OCI-LY1 (cell line): ENCODE data around the gene MAP4K4.
A peak's percentile ranks its signal among the peaks of the same experiment; 100 is the strongest.
"Not testable (repeated sequence)": the region's sequence is repeated elsewhere in the genome, so short reads cannot be mapped to it uniquely, and the experiment has no call there.

Source experiments
- H2AFZ ChIP-seq: fragments of 200-600 bp; sonication (generic), shearing (Covaris generic); 2 replicates; pipeline ENCODE4 v1.6.0; 2014; ENCODE audit warnings: antibody characterized with exemption, mild to moderate bottlenecking, low read length
- H3F3A ChIP-seq: fragments of 200-600 bp; sonication (generic), shearing (Covaris generic); 2 replicates; pipeline ENCODE4 v1.6.0; 2014; ENCODE audit warnings: mild to moderate bottlenecking, antibody characterized with exemption, low read length, moderate library complexity; ENCODE audit not compliant: insufficient read depth
- H3K27ac ChIP-seq: fragments of 200-600 bp; sonication (generic); 2 replicates; pipeline ENCODE4 v1.5.1; 2014; ENCODE audit warnings: low read length, mixed run types, mild to moderate bottlenecking, low read depth; ENCODE audit not compliant: poor library complexity, severe bottlenecking
- H3K27me3 ChIP-seq: fragments of 200-600 bp; sonication (generic); 2 replicates; pipeline ENCODE4 v1.6.0; 2014; ENCODE audit warnings: antibody characterized with exemption, mild to moderate bottlenecking, low read length, moderate library complexity; ENCODE audit not compliant: insufficient read depth
- H3K36me3 ChIP-seq: fragments of 200-600 bp; sonication (generic); 2 replicates; pipeline ENCODE4 v1.6.1; 2014; ENCODE audit warnings: mild to moderate bottlenecking, antibody characterized with exemption, low read length, moderate library complexity, mixed read lengths; ENCODE audit not compliant: insufficient read depth
- H3K4me1 ChIP-seq: fragments of 200-600 bp; sonication (generic); 2 replicates; pipeline ENCODE4 v1.5.1; 2014; ENCODE audit warnings: mild to moderate bottlenecking, low read length, moderate library complexity; ENCODE audit not compliant: insufficient read depth, severe bottlenecking
- H3K4me2 ChIP-seq: fragments of 200-600 bp; sonication (generic), shearing (Covaris generic); 2 replicates; pipeline ENCODE4 v1.6.1; 2014; ENCODE audit warnings: low read length
- H3K4me3 ChIP-seq: fragments of 200-600 bp; sonication (generic); 2 replicates; pipeline ENCODE4 v1.5.1; 2014; ENCODE audit warnings: low read length, low read depth, mild to moderate bottlenecking, mixed read lengths; ENCODE audit not compliant: poor library complexity, severe bottlenecking
- H3K79me2 ChIP-seq: fragments of 200-600 bp; shearing (Covaris generic); 2 replicates; pipeline ENCODE4 v1.6.1; 2016; ENCODE audit warnings: mixed run types, low read length, mixed read lengths; ENCODE audit not compliant: insufficient read depth
- H3K9ac ChIP-seq: fragments of 200-600 bp; sonication (generic), shearing (Covaris generic); 2 replicates; pipeline ENCODE4 v1.6.1; 2014; ENCODE audit warnings: mild to moderate bottlenecking, low read length, mixed read lengths
- H3K9me2 ChIP-seq: fragments of 200-600 bp; sonication (generic), shearing (Covaris generic); 2 replicates; pipeline ENCODE4 v1.6.1; 2014; ENCODE audit warnings: low read depth, mild to moderate bottlenecking, low read length, mixed read lengths
- H3K9me3 ChIP-seq: fragments of 200-600 bp; shearing (Covaris generic); 2 replicates; pipeline ENCODE4 v1.6.1; 2014; ENCODE audit warnings: low read length, mixed read lengths
- H4K20me1 ChIP-seq: fragments of 200-600 bp; sonication (generic), shearing (Covaris generic); 2 replicates; pipeline ENCODE4 v1.6.0; 2016; ENCODE audit warnings: mild to moderate bottlenecking, low read length; ENCODE audit not compliant: insufficient read depth
- EZH2 ChIP-seq: fragments of 200-600 bp; sonication (generic), shearing (Covaris generic); IDR thresholded peaks from 2 replicates; pipeline ENCODE4 v1.8.0; 2017; ENCODE audit warnings: borderline replicate concordance, mixed run types, mild to moderate bottlenecking, antibody characterized with exemption, low read length, moderate library complexity, mixed read lengths
- TF ChIP-seq, protein P1 (sequence below): fragments of 200-600 bp; sonication (generic), shearing (Covaris generic); IDR thresholded peaks from 2 replicates; pipeline ENCODE4 v1.5.1; 2017; ENCODE audit warnings: mild to moderate bottlenecking, antibody characterized with exemption, low read length, moderate library complexity, mixed read lengths

The MAP4K4 gene

DNA sequence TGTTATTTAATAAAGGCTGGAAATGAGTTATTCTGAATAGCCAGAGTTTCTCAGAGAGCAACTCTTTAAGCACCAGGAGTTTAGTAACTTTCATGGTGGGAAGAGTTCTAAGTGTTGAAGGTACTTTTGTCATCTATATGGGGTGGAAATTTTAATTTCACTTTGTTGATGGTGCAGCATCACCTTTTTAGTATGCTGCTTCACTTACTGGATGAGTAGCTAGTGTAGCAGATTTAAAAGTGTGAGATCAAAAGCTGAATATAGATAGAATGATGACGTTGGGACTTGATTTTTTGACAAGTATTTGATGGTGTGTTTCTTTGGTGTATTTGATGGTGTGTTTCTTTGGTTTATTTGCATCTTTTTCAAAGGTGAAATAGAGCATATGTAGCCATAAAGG is 47.3 kb downstream of the MAP4K4 start:
- no peak overlapping the region for H3K9ac ChIP-seq
- H3K36me3 ChIP-seq: no peaks in the 10 kb centered on the region
- H3F3A ChIP-seq: no peaks in the 10 kb centered on the region
- no peaks in the 10 kb centered on the region for H3K9me3 ChIP-seq
- H3K4me3 ChIP-seq: no peak overlapping the region
- no peaks in the 10 kb centered on the region for H3K27me3 ChIP-seq
- no peaks in the 10 kb centered on the region for H4K20me1 ChIP-seq
- H3K9me2 ChIP-seq: no peaks in the 10 kb centered on the region
- no peak overlapping the region for H2AFZ ChIP-seq
- H3K79me2 ChIP-seq: peaks cover 68% of the 10 kb centered on the region
- no peak for TF ChIP-seq EZH2
- TF ChIP-seq, protein P1, sequence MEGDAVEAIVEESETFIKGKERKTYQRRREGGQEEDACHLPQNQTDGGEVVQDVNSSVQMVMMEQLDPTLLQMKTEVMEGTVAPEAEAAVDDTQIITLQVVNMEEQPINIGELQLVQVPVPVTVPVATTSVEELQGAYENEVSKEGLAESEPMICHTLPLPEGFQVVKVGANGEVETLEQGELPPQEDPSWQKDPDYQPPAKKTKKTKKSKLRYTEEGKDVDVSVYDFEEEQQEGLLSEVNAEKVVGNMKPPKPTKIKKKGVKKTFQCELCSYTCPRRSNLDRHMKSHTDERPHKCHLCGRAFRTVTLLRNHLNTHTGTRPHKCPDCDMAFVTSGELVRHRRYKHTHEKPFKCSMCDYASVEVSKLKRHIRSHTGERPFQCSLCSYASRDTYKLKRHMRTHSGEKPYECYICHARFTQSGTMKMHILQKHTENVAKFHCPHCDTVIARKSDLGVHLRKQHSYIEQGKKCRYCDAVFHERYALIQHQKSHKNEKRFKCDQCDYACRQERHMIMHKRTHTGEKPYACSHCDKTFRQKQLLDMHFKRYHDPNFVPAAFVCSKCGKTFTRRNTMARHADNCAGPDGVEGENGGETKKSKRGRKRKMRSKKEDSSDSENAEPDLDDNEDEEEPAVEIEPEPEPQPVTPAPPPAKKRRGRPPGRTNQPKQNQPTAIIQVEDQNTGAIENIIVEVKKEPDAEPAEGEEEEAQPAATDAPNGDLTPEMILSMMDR: no peak
- no peak overlapping the region for H3K27ac ChIP-seq
- H3K4me2 ChIP-seq: peak overlapping the region; percentile 33; the same call in 1 of the 2 replicates
- H3K4me1 ChIP-seq: peaks cover 76% of the 10 kb centered on the region

DNA sequence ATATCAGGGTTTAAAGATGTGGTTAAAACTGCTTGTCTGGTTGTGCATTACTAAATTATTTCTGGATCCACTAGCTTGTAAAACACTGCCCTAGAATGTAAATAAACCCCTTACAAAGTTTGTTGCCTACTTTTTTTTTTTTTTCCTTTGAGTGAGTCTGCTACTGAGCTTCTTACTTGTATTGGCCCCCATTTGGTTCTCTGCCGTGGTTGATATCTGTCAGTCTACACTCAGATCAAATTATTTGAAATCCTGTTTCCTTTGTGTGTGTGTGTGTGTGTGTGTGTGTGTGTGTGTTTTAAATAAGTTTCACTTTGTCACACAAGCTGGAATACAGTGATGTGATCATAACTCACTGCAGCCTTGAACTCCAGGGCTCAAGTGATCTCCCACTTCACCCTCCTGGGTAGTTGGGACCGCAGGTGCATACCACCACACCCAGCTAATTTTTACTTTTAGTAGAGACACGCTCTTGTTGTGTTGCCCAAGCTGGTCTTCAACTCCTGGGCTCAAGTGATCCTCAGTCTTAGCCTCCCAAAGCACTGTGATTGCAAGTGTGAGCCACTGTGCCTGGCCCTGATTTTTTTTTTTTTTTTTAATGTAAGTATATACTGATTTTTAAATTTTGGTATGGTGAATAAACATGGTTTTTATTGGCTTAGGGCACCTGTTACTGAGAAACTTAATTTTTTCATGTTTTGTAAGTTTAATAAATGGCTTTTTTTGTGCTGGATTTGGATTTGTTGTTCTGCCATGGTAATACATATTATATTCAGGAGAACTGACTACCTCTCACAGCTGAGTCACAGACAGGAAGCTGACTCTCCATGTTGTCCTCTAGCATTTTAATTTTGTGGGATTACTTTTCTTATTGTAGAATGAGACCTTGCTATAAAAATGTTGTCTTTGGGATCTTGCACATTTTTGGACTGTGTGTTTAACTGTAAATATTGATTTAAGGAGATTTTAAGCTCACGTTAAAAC is 48.5 kb downstream of the MAP4K4 start:
- Histone ChIP-seq H3K9ac (no peak overlapping the region), H3K4me3 (no peak overlapping the region), H4K20me1 (no peaks in the 10 kb centered on the region), H3K36me3 (no peaks in the 10 kb centered on the region), H3K27ac (no peak overlapping the region), H3K9me3 (no peaks in the 10 kb centered on the region), H3K4me2 (peak overlapping the region; percentile 4; the same call in 1 of the 2 replicates), H3K27me3 (no peaks in the 10 kb centered on the region), H3K79me2 (peaks cover 64% of the 10 kb centered on the region), H3F3A (no peaks in the 10 kb centered on the region), H3K9me2 (no peaks in the 10 kb centered on the region), H2AFZ (no peak overlapping the region), H3K4me1 (peaks cover 73% of the 10 kb centered on the region)
- TF ChIP-seq, protein P1: no peak
- no peak for TF ChIP-seq EZH2

DNA sequence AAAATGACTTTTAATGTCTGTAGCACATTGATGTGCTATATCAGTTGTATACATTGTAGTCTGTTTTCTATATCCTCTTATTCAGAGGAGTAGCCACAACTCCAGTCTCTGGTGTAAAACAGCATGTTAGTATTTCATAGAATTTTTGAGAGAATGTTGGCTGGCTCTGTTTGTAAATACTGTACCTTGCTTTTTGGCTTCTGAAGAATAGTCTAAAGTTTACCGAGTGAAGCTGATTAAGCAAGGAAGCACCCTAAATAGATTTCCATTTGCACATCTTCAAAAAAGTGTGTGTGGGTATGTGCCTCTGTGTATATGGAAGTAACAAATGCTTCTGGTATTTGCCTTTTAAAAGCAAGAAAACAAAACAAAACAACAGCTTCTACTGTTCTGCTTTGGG is 50.5 kb downstream of the MAP4K4 start:
- H3K36me3 ChIP-seq: no peaks in the 10 kb centered on the region
- H3K27ac ChIP-seq: no peak overlapping the region
- no peaks in the 10 kb centered on the region for H3K27me3 ChIP-seq
- no peaks in the 10 kb centered on the region for H3K9me3 ChIP-seq
- no peak overlapping the region for H3K4me2 ChIP-seq
- H3K9me2 ChIP-seq: no peaks in the 10 kb centered on the region
- TF ChIP-seq EZH2: no peak
- peaks cover 74% of the 10 kb centered on the region for H3K4me1 ChIP-seq
- no peaks in the 10 kb centered on the region for H3F3A ChIP-seq
- H3K4me3 ChIP-seq: no peak overlapping the region
- peaks cover 57% of the 10 kb centered on the region for H3K79me2 ChIP-seq
- H4K20me1 ChIP-seq: no peaks in the 10 kb centered on the region
- H3K9ac ChIP-seq: no peak overlapping the region
- no peak overlapping the region for H2AFZ ChIP-seq

DNA sequence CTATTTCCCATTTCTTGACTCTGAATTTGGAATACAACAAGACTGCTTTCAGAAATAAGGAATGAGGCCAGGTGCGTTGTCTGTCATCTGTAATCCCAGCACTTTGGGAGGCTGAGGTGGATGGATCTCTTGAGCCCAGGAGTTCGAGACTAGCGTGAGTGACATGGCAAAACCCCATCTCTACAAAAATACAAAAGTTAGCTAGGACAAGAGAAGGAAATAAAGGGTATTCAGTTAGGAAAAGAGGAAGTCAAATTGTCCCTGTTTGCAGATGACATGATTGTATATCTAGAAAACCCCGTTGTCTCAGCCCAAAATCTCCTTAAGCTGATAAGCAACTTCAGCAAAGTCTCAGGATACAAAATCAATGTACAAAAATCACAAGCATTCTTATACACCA is 51.0 kb downstream of the MAP4K4 start:
- H4K20me1 ChIP-seq: not testable (repeated sequence)

More for the DNA sequence above, 51.0 kb downstream of the MAP4K4 start:
- not testable (repeated sequence) for H3K27ac ChIP-seq, H3K4me2 ChIP-seq, H3K9me3 ChIP-seq, H3K9me2 ChIP-seq, H3K9ac ChIP-seq, H3K36me3 ChIP-seq, H3K27me3 ChIP-seq, H3F3A ChIP-seq, H2AFZ ChIP-seq, H3K4me3 ChIP-seq
- Histone ChIP-seq H3K79me2 (peaks cover 57% of the 10 kb centered on the region), H3K4me1 (peaks cover 74% of the 10 kb centered on the region)
